ENCODE data around the gene SSR3.

Gene SSR3

DNA sequence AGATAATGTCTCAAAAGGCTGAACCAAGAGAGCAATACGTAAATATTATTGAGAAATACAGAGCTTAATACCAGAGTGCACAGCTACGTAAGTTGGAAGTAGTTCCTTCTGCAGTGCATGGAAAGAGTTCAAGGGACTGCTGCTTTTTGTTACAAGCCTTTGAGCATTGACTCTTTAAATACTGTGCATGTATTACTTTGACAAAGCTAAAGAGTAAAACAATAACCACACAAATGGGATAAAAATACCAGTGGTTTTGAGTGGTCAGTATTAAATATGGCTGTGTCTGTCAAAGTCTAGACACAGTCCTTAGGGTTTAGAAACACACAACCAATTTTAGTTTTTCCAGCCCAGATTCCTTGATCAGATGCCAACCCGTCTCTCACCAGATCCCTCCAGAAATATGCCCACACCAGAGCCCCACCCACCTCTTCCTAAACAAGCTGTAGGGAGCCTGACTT, 62.1 kb downstream of the SSR3 start:
- TF ChIP-seq ZNF70 (CRISPR knock-in tag; IDR thresholded peaks at IDR 0.05) = no peak
- TF ChIP-seq PATZ1 (CRISPR knock-in tag; IDR thresholded peaks at IDR 0.05; ENCODE audit: borderline replicate concordance) = no peak
- no peak for TF ChIP-seq SNAI2 (CRISPR knock-in tag; IDR thresholded peaks at IDR 0.05)
- ATAC-seq = peak; percentile 68

DNA sequence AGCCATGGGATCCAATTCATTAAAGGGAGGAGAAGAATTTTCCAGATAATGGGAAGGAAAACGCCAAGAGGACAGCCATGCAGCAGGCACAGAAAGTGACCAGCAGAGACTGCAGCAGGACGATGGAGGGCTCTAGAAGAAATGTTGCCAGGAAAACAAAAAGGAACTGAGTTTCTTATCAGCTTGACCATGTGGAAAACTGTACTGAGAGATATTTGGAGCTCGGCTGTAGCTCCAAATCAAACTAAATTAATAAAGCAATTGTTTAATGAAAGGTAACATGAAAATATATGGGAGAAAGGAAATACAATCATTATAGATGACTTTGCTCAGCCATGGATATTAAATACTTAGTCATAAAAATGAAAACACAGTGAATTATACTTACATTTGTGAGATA, 63.7 kb downstream of the SSR3 start:
- ATAC-seq = no peak
- TF ChIP-seq CSRNP3 (CRISPR knock-in tag; IDR thresholded peaks at IDR 0.05) = no peak
- no peak for TF ChIP-seq TCF4 (CRISPR knock-in tag; IDR thresholded peaks at IDR 0.05; ENCODE audit: borderline replicate concordance)
- TF ChIP-seq ZFP3 (CRISPR knock-in tag; IDR thresholded peaks at IDR 0.05) = no peak
- TF ChIP-seq ARNTL (CRISPR knock-in tag; IDR thresholded peaks at IDR 0.05; ENCODE audit: borderline replicate concordance, low read depth) = no peak
- TF ChIP-seq GLIS3 (CRISPR knock-in tag; IDR thresholded peaks at IDR 0.05) = no peak
- TF ChIP-seq ISL1 (CRISPR knock-in tag; IDR thresholded peaks at IDR 0.05) = no peak
- TF ChIP-seq RARB (CRISPR knock-in tag; IDR thresholded peaks at IDR 0.05) = no peak
- TF ChIP-seq ZFP30 (CRISPR knock-in tag; IDR thresholded peaks at IDR 0.05) = no peak
- TF ChIP-seq, protein P1, sequence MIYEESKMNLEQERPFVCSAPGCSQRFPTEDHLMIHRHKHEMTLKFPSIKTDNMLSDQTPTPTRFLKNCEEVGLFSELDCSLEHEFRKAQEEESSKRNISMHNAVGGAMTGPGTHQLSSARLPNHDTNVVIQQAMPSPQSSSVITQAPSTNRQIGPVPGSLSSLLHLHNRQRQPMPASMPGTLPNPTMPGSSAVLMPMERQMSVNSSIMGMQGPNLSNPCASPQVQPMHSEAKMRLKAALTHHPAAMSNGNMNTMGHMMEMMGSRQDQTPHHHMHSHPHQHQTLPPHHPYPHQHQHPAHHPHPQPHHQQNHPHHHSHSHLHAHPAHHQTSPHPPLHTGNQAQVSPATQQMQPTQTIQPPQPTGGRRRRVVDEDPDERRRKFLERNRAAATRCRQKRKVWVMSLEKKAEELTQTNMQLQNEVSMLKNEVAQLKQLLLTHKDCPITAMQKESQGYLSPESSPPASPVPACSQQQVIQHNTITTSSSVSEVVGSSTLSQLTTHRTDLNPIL (CRISPR knock-in tag; IDR thresholded peaks at IDR 0.05; ENCODE audit: low read depth) = no peak
- TF ChIP-seq ZNF8 (CRISPR knock-in tag; IDR thresholded peaks at IDR 0.05) = no peak
- no peak for TF ChIP-seq BACH2 (CRISPR knock-in tag; IDR thresholded peaks at IDR 0.05; ENCODE audit: borderline replicate concordance)
- TF ChIP-seq ESRRG (CRISPR knock-in tag; IDR thresholded peaks at IDR 0.05) = no peak
- no peak for TF ChIP-seq POU6F1 (CRISPR knock-in tag; IDR thresholded peaks at IDR 0.05; ENCODE audit: borderline replicate concordance, low read depth)
- TF ChIP-seq ZC3H10 (CRISPR knock-in tag; IDR thresholded peaks at IDR 0.05) = no peak
- no peak for TF ChIP-seq SNAI2 (CRISPR knock-in tag; IDR thresholded peaks at IDR 0.05)
- TF ChIP-seq ZNF70 (CRISPR knock-in tag; IDR thresholded peaks at IDR 0.05) = no peak

Measured in SK-N-SH treated with all-trans-retinoic acid at 6 μM for 48 hours (cell line).